GM23338 (cell line): ENCODE data around the gene TFAP2B.

Experiments used
- CREB1 ChIP-seq: fragments of 250-450 bp; sonication (Bioruptor Pico); IDR thresholded peaks from 2 replicates; pipeline ENCODE4 v1.5.0; 2020; ENCODE audit warnings: low read depth, mild to moderate bottlenecking, moderate library complexity
- CTCF ChIP-seq, 2 experiments: fragments of 200-600 bp in 1 of 2; sonication (generic) in 1 of 2; conservative IDR thresholded peaks; 2 replicates each; pipeline versions ENCODE4 v1.5.1 to v1.6.1; 2016 to 2017; ENCODE audit warnings: antibody characterized with exemption in 2 of 2, low read depth in 2 of 2, mild to moderate bottlenecking in 2 of 2, moderate library complexity in 1 of 2
- ETS1 ChIP-seq: IDR thresholded peaks from 2 replicates; pipeline ENCODE4 v1.6.1; 2016; ENCODE audit warnings: antibody characterized with exemption
- EZH2 ChIP-seq: fragments of 200-600 bp; sonication (generic); IDR thresholded peaks from one replicate; pipeline ENCODE4 v1.8.0; 2017; ENCODE audit warnings: antibody characterized with exemption, mild to moderate bottlenecking, low read depth; ENCODE audit not compliant: unreplicated experiment
- POLR2AphosphoS5 ChIP-seq: IDR thresholded peaks from 2 replicates; pipeline ENCODE4 v1.6.1; 2016; ENCODE audit warnings: antibody characterized with exemption, low read depth

GRCh38 chr6:50792771-50793170, 25.9 kb upstream of the TFAP2B start:
- TF ChIP-seq CTCF (conservative IDR thresholded peaks at IDR 0.05; ENCODE audit: low read depth in 2 of 2) (no peak), CREB1 (CRISPR knock-in tag) (no peak), EZH2 (no peak), ETS1 (no peak), POLR2AphosphoS5 (no peak)
